Fibroblast of pulmonary artery (primary cell): ENCODE data around the gene ZFP69.
A peak's percentile ranks its signal among the peaks of the same experiment; 100 is the strongest.

ENCODE experiments used
- DNase-seq: peaks from one replicate; pipeline ENCODE4 v3.0.0-alpha.2; 2010; ENCODE audit warnings: low read depth
- H3K4me3 ChIP-seq: replicated peaks from 2 replicates; pipeline ENCODE4 v1.5.1; 2011; ENCODE audit warnings: low read depth, mild to moderate bottlenecking, control low read depth, low read length, moderate library complexity
- TF ChIP-seq, protein P1 (sequence below): IDR thresholded peaks from 2 replicates; pipeline ENCODE4 v1.5.1; 2011; ENCODE audit warnings: mild to moderate bottlenecking, control low read depth, low read length, inconsistent platforms; ENCODE audit errors: missing control alignments

ZFP69 gene

DNA sequence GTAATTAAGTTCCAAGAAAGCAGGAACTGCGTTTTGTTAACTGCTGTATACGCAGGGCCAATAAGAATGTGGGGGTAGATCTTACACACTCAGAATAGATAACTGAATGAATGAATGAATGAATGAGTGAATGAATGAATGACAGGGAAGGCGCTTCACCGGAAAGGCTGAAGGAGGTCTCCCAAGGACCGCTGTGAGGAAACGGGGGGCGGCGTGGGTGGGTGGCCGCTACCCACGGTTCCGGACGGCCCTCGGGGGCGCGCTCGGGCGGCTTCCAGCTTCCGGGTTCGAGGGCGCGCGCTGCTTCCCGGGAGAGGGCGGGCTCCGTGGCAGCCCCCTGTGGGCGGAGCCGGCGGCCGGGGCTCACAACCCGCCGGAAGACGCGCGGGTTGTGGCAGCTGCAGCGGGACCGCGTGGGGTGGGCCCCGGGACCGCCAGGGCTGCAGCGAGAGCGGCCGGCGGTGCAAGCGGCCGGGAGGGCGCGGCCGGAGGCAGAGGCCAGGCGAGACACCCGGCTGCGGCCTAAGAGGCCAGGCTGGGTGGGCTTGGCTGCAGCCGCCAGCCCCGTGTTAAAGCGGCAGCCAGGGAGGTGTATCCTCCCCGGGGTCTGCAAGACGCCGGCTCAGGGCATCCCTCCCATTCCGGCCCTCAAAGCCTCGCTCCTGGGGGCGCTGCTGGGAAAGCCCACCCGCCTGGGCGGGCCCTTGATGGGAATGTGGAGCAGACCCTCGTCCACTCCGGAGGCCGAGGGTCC is at the start of gene ZFP69:
Gene ZFP69, plus strand, starts transcription at position 367 of the 754 bp plus-strand sequence. CDS start 2,072 bp downstream, outside the sequence.
- TF ChIP-seq, protein P1, sequence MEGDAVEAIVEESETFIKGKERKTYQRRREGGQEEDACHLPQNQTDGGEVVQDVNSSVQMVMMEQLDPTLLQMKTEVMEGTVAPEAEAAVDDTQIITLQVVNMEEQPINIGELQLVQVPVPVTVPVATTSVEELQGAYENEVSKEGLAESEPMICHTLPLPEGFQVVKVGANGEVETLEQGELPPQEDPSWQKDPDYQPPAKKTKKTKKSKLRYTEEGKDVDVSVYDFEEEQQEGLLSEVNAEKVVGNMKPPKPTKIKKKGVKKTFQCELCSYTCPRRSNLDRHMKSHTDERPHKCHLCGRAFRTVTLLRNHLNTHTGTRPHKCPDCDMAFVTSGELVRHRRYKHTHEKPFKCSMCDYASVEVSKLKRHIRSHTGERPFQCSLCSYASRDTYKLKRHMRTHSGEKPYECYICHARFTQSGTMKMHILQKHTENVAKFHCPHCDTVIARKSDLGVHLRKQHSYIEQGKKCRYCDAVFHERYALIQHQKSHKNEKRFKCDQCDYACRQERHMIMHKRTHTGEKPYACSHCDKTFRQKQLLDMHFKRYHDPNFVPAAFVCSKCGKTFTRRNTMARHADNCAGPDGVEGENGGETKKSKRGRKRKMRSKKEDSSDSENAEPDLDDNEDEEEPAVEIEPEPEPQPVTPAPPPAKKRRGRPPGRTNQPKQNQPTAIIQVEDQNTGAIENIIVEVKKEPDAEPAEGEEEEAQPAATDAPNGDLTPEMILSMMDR = no peak
- peak; percentile 69 for DNase-seq
- H3K4me3 ChIP-seq = peak within 1 kb of the TSS; percentile 78

DNA sequence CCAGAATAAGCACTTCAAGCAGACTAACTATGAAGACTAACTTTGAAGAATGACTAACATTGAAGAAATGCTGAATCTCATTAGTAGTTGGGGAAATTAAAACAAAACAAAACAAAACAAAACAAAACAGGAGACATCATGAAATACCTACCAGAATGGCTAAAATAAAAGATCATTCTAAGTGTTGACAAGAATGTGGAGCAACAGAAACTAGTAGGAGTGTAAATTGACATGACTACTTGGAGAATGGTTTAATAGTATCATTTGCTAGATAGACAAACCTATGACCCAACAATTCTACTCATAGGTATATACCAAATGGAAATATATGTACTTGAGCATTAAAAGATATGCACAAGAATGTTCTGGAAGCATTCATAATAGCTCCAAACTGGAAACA is 45.7 kb upstream of the ZFP69 start:
- no peak overlapping the region for H3K4me3 ChIP-seq
- no peak for DNase-seq
- TF ChIP-seq, protein P1 = no peak

DNA sequence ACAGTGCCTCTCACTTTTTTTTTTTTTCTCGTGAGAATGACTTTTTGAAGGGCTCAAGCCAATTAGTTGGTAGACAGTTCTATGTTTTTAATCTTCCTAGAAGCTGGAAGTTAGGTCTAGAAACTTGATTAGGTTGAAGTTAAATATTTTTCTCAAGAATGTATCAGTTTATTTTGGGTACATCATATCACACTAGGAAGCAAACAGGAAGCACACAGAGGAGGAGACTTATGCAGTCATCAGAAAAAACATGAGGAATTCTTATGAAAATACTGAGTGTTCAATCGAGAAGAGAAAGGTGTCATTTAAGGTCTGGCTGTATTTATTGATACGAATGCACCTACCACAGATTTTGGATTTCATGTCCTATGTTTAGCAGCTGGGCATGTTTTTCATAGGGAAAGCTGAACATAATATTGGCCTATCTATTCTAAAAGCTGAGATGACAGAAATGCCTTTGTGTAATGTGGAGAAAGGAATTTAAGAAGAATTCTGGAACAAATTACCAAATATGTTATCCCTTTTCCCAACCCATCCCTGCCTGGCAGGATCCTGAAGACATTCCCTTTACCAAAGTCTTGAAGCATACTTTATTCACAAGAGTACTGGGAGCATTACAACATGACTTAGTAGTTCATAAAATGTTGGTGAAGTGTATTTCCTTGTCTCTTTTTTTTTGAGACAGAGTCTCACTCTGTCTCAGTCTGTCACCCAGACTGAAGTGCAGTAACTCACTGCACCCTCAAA is 44.3 kb upstream of the ZFP69 start:
- no peak overlapping the region for H3K4me3 ChIP-seq
- TF ChIP-seq, protein P1 = no peak
- DNase-seq = peak; percentile 47

DNA sequence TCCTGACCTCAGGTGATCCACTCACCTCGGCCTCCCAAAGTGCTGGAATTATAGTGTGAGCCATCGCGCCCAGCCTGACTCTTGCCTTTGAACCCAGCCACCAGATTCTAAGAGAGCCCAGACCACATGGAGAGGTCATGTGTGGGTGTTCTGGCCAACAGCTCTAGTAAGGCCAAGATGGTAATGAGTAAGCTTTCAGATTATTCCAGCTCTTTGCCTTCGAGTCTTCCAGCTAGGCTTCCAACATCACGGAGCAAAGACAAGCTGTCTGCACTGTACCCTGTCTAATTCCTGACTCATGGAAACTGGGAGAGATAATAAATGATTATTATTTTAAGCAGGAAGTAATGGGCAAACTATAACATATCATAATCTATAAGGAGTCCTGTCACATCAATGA is 41.6 kb upstream of the ZFP69 start:
- TF ChIP-seq, protein P1 = no peak
- no peak overlapping the region for H3K4me3 ChIP-seq
- peak; percentile 46 for DNase-seq

DNA sequence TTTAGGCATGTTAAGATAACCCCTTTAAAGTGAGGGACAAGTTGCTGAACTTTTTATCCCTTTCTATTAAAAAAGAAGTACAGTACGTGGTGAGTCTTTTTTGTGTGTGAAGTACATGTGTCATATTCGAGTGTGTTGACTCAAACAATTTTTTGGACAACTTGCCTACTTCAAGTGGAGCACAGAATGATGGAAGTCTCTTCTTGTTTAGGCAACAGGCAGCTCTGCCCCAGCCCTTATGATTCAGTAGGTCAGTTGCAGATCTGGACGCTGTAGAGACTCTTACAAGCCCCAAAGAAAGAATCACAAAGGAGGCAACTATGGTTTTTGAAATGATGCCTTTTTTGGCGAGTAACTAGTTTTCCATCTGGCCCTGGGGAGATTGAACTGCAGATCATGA is 41.2 kb upstream of the ZFP69 start:
- peak; percentile 19 for DNase-seq
- H3K4me3 ChIP-seq = no peak overlapping the region
- TF ChIP-seq, protein P1 = no peak

DNA sequence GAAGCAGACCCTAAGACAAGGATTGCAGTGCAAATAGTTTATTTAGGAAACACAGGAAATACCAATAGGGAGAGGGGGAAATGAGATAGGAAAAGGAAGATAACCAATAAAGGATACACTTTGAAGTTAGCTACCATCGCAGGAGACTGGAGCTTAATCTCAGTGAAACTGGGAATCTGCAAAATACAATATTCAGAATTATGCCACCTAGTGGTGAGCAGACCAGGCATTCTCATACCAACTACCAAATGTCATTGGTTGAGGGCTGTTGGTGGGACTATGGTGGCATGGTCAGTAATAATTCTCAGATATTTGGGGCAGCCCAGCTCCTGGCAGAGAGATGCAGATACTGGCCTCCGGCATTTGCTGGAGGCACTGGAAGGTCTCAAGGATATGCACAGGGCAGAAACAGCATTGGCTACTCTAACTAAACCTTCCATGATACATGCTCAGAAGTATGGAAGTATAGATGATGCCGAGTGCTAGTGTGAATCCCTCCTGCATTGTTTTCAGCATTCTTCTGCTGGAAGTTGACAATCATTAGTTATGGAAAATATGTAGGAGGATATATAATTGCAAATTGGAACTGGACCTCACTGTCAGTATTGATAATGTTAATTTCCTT is 38.6 kb upstream of the ZFP69 start:
- TF ChIP-seq, protein P1 = peak; percentile 75
- DNase-seq = peak; percentile 56

More for the DNA sequence above, 38.6 kb upstream of the ZFP69 start:
- H3K4me3 ChIP-seq = no peak overlapping the region
